Measurements from ENCODE around the gene PADI1.

Gene PADI1

GRCh38 chr1:17198476-17199258, 6.3 kb upstream of the PADI1 start:
- DNase-seq (ENCODE audit: low read depth, low spot score): no peak

- no peak for DNase-seq (ENCODE audit: low read depth, low spot score)
Measured at GRCh38 chr1:17199267-17200044, 5.5 kb upstream of the PADI1 start.

- DNase-seq (ENCODE audit: low read depth, low spot score): no peak
Measured at GRCh38 chr1:17200246-17200645, 4.7 kb upstream of the PADI1 start.

GRCh38 chr1:17200756-17201155, 4.2 kb upstream of the PADI1 start:
- no peak for DNase-seq (ENCODE audit: low read depth, low spot score)

- no peak for DNase-seq (ENCODE audit: low read depth, low spot score)
Measured at GRCh38 chr1:17201201-17202021, 3.5 kb upstream of the PADI1 start.

- DNase-seq (ENCODE audit: low read depth, low spot score): no peak
Measured at GRCh38 chr1:17205652-17206051, 724 bp downstream of the PADI1 start.

GRCh38 chr1:17206196-17206595, 1.3 kb downstream of the PADI1 start:
- no peak for DNase-seq (ENCODE audit: low read depth, low spot score)

GRCh38 chr1:17207046-17207445, 2.1 kb downstream of the PADI1 start:
- no peak for DNase-seq (ENCODE audit: low read depth, low spot score)

GRCh38 chr1:17207540-17207939, 2.6 kb downstream of the PADI1 start:
- DNase-seq (ENCODE audit: low read depth, low spot score): no peak

GRCh38 chr1:17207966-17208418, 3.1 kb downstream of the PADI1 start:
- DNase-seq (ENCODE audit: low read depth, low spot score): peak; percentile 78

GRCh38 chr1:17208546-17208945, 3.6 kb downstream of the PADI1 start:
- no peak for DNase-seq (ENCODE audit: low read depth, low spot score)

- no peak for DNase-seq (ENCODE audit: low read depth, low spot score)
Measured at GRCh38 chr1:17209430-17209829, 4.5 kb downstream of the PADI1 start.

- no peak for DNase-seq (ENCODE audit: low read depth, low spot score)
Measured at GRCh38 chr1:17210176-17210575, 5.2 kb downstream of the PADI1 start.

GRCh38 chr1:17211377-17211776, 6.4 kb downstream of the PADI1 start:
- DNase-seq (ENCODE audit: low read depth, low spot score): no peak

- no peak for DNase-seq (ENCODE audit: low read depth, low spot score)
Measured at GRCh38 chr1:17212009-17212408, 7.1 kb downstream of the PADI1 start.

- no peak for DNase-seq (ENCODE audit: low read depth, low spot score)
Measured at GRCh38 chr1:17212487-17213121, 7.7 kb downstream of the PADI1 start.

GRCh38 chr1:17213148-17213781, 8.3 kb downstream of the PADI1 start:
- no peak for DNase-seq (ENCODE audit: low read depth, low spot score)

GRCh38 chr1:17213782-17214148, 8.8 kb downstream of the PADI1 start:
- no peak for DNase-seq (ENCODE audit: low read depth, low spot score)

- no peak for DNase-seq (ENCODE audit: low read depth, low spot score)
Measured at GRCh38 chr1:17214876-17215544, 10.1 kb downstream of the PADI1 start.

GRCh38 chr1:17215545-17215890, 10.6 kb downstream of the PADI1 start:
- DNase-seq (ENCODE audit: low read depth, low spot score): no peak

- no peak for DNase-seq (ENCODE audit: low read depth, low spot score)
Measured at GRCh38 chr1:17216078-17216477, 11.2 kb downstream of the PADI1 start.
